Fibroblast of the aortic adventitia (primary cell): Measurements from ENCODE around the gene KCTD1. TPM values are rescaled to one million over a fixed set of nuclear protein-coding genes. Genes with fewer than 3 reads are reported as not detected.

Experiments used
- DNase-seq: peaks from one replicate; pipeline ENCODE4 v3.0.0-alpha.2; 2010; ENCODE audit warnings: low read depth
- H3K4me3 ChIP-seq: 2 replicates; pipeline ENCODE4 v1.5.1; 2011; ENCODE audit warnings: low read depth, mild to moderate bottlenecking, control low read depth, low read length, moderate library complexity
- total RNA-seq: library from RNA; depleted of rRNA; stranded (reverse); fragments of >200 nt; gene quantifications from 2 replicates; pipeline ENCODE4 v1.2.3, GENCODE V29; 2012; ENCODE audit warnings: low replicate concordance
- TF ChIP-seq, protein P1 (sequence below): IDR thresholded peaks from 2 replicates; pipeline ENCODE4 v1.5.1; 2011; ENCODE audit warnings: mild to moderate bottlenecking, low read length, control low read depth, inconsistent platforms; ENCODE audit not compliant: insufficient read depth

The KCTD1 gene
- total RNA-seq, 1 donor = 9.9 TPM

DNA sequence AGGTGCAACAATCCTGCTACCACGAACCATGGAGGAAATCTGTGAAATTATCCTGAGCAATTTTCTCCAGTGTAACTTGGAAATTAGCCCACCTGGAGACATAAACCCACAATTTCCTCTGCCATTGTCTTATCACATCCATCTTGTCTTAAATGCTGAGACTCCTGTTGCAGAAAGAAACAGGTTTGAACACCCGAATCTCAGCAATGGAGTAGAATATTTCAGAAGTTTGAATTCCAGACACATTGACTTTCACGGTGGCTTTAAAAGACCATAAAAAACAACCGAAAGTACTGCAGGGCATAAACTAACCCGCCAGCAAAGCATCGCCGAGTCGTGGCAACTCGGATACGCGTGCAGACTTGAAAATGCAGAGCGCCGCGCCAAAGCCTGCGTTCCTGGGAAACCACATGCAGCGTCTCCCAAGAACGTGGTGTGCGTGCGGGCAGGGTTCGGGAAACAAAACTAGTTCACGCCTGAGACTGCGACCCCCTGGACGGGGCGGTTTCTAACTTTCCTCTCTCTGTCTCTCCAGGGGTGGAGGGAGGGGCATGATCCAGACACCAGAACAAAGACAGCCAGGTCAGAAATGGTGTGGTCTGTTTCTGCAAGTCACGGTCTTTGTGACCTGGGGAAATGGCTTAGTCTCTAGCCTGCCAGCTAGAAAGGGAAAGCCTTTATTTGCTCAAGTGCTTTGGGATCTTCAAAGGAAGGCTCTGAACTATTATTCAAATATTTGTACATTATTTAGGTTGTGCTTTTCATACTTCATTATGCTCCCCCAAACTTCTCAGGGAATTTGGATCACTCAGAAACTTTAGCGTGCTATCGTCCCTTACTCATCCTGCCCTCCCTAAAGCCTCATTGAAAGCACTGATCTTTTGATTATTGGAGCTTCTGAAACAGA is 26.9 kb upstream of the KCTD1 start:
- H3K4me3 ChIP-seq = peak overlapping the region; percentile 63
- TF ChIP-seq, protein P1, sequence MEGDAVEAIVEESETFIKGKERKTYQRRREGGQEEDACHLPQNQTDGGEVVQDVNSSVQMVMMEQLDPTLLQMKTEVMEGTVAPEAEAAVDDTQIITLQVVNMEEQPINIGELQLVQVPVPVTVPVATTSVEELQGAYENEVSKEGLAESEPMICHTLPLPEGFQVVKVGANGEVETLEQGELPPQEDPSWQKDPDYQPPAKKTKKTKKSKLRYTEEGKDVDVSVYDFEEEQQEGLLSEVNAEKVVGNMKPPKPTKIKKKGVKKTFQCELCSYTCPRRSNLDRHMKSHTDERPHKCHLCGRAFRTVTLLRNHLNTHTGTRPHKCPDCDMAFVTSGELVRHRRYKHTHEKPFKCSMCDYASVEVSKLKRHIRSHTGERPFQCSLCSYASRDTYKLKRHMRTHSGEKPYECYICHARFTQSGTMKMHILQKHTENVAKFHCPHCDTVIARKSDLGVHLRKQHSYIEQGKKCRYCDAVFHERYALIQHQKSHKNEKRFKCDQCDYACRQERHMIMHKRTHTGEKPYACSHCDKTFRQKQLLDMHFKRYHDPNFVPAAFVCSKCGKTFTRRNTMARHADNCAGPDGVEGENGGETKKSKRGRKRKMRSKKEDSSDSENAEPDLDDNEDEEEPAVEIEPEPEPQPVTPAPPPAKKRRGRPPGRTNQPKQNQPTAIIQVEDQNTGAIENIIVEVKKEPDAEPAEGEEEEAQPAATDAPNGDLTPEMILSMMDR = no peak
- DNase-seq = peak; percentile 73

DNA sequence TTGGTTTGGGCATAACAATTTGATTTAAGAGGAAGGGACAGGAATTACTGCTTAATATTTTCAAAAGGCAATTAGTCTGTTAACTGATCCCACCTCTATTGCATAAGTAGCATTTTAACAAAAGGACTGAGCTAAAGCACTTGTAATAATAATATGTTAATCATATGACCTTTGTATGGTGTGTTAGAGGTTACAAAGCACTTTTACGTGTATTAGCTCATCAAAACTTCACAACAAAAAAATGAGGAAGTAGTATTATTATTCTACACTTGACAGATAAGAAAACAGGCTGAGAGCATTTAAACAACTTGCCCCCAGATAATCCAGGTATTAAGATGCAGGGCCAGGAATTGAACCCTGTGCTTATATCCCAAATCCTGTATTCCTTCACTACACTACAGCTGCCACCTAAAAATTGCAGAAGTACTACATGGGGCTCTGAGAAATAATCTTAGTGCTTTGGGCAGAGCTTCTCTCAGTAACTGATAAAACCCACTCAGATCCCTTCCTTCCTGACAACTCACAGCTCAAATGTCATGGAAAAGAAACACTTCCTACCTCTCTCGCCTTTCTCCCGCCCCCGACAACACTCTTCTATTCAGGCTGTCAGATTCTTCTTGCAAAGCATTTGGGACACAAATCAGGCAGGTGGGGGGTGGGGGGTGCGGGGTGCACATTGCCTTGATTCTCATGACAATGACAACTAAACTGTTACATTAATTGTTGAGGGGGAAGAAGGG is 20.7 kb upstream of the KCTD1 start:
- DNase-seq = no peak
- no peak overlapping the region for H3K4me3 ChIP-seq
- TF ChIP-seq, protein P1 = no peak

DNA sequence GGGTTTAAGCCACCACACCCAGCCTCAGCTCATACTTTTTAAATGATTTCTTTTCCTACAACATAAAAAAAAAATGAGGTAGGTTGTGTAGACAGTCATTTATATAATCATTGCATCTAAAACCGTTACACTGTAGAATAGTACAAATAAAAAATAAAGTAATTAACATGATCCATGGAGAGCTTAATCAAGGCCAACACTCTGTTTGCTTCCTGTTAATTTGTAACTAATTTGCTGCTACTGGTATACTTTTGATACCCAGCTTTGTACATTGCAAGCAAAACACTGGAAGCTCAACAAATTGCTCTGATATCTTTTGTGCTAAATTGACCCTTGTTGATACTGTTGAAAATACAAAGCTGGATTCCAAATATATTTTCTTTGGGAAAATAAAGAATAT is 20.2 kb upstream of the KCTD1 start:
- no peak for DNase-seq
- TF ChIP-seq, protein P1 = no peak
- no peak overlapping the region for H3K4me3 ChIP-seq

DNA sequence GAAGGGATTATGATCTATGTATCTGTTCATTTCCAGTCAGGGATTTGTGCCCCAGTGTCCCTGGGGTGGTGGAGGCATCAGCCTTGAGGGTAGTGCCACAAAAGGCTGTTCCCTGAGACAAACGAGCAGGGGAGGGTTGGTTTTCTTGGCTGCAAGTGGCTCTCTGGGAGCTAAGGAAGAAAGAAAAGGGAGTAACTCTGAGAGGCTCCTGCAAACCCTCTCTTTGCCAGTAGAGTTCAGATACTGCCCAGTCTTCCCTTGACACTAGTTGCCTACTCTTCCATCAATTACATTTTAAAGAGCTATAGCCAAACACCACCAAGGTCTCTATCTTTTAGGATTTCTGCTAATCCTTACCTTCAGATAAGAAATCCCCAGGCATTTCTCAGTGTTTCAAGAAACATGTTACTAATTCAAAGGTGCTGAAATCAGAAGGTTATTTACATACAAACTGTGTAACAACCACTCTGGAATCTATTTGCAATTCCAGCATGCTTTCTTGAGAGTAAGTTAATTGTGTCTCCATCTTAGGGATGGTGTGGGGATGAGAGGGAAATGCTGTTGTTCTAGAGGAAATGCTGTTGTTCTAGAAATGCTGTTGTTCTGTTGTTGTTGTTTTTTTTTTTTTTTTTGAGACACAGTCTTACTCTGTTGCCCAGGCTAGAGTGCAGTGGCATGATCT is 18.7 kb upstream of the KCTD1 start:
- DNase-seq = no peak
- H3K4me3 ChIP-seq = no peak overlapping the region
- TF ChIP-seq, protein P1 = no peak

DNA sequence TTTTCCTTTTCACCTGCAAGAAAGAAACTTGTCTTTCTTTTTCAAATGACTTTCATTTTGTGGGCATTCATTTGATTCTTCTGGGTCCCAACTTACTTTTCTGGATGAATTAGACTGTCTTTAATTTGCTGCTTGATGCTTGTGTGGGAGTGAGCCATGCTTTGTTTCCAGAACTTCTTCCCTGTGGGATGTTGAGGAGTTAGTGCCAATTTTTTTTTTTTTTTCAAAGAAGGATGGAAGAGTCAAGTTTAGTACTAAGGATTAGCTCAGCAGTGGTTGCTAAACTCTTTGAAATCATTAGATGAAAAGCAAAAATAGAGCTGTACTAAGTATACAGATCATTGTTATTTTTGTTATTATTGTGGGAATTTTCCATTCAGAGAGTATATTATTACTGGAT is 17.2 kb upstream of the KCTD1 start:
- DNase-seq = no peak
- H3K4me3 ChIP-seq = no peak overlapping the region
- TF ChIP-seq, protein P1 = no peak

DNA sequence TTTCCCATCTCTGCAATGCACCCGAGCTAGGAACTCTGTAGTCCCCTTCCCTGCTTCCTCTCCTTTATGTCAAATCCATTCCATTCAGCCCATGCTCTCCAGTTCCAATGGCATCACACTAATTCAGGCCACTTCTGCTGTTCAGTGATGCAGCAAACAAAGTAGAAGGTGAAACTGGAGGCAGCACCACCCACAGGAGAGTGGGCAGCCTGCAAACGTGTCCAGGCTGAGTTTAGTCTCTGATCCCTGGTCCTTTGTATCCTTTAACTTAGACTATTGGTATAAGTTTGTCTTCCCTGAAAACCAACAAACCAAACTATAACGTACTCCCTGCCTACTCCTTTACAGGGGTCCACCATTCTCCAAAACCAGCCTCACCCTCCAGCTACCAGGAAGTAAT is 14.7 kb upstream of the KCTD1 start:
- no peak overlapping the region for H3K4me3 ChIP-seq
- TF ChIP-seq, protein P1 = no peak
- no peak for DNase-seq
